SU-DHL-6 (cell line): ENCODE results near the gene TMEM138.

Experiments used
- H2AFZ ChIP-seq: fragments of 200-600 bp; sonication (generic); 2 replicates; pipeline ENCODE4 v1.6.1; 2014; ENCODE audit warnings: low read depth, mild to moderate bottlenecking, moderate library complexity, mixed read lengths, antibody characterized with exemption, low read length; ENCODE audit not compliant: severe bottlenecking
- H3F3A ChIP-seq: fragments of 200-600 bp; shearing (Covaris generic); 2 replicates; pipeline ENCODE4 v1.6.0; 2016; ENCODE audit warnings: antibody characterized with exemption, mild to moderate bottlenecking; ENCODE audit not compliant: insufficient read depth
- H3K27ac ChIP-seq: fragments of 200-600 bp; sonication (generic); 2 replicates; pipeline ENCODE4 v1.5.1; 2016; ENCODE audit warnings: low read depth, mild to moderate bottlenecking, low read length, moderate library complexity, mixed read lengths
- H3K27me3 ChIP-seq: fragments of 200-600 bp; sonication (generic), shearing (Covaris generic); 2 replicates; pipeline ENCODE4 v1.6.0; 2014; ENCODE audit warnings: mild to moderate bottlenecking, low read length
- H3K36me3 ChIP-seq: fragments of 200-600 bp; sonication (generic); 2 replicates; pipeline ENCODE4 v1.6.1; 2014; ENCODE audit warnings: mild to moderate bottlenecking, low read length, mixed read lengths
- H3K4me2 ChIP-seq: fragments of 300-600, 200-600 bp; shearing (Covaris generic), sonication (generic); 2 replicates; pipeline ENCODE4 v1.6.0; 2014; ENCODE audit warnings: low read length, low read depth, mild to moderate bottlenecking; ENCODE audit not compliant: poor library complexity, severe bottlenecking
- H3K4me3 ChIP-seq: fragments of 200-600 bp; sonication (generic); 2 replicates; pipeline ENCODE4 v1.5.1; 2014; ENCODE audit warnings: antibody characterized with exemption, low read length, mild to moderate bottlenecking, mixed read lengths; ENCODE audit not compliant: insufficient read depth, poor library complexity, severe bottlenecking
- H3K79me2 ChIP-seq: fragments of 200-600 bp; sonication (generic); 2 replicates; pipeline ENCODE4 v1.6.1; 2014; ENCODE audit warnings: mild to moderate bottlenecking, low read length, moderate library complexity; ENCODE audit not compliant: insufficient read depth
- H3K9ac ChIP-seq: fragments of 200-600 bp; sonication (generic); 2 replicates; pipeline ENCODE4 v1.7.0; 2014; ENCODE audit warnings: mild to moderate bottlenecking, low read length
- H3K9me2 ChIP-seq: fragments of 200-600 bp; sonication (generic); replicated peaks from 2 replicates; pipeline ENCODE4 v1.6.1; 2014; ENCODE audit warnings: low read length; ENCODE audit not compliant: insufficient read depth
- H3K9me3 ChIP-seq: fragments of 200-600 bp; sonication (generic); 2 replicates; pipeline ENCODE4 v1.6.1; 2014; ENCODE audit warnings: low read length, mixed read lengths; ENCODE audit not compliant: insufficient read depth
- H4K20me1 ChIP-seq: fragments of 200-600 bp; sonication (generic); 2 replicates; pipeline ENCODE4 v1.6.1; 2014; ENCODE audit warnings: low read depth, mild to moderate bottlenecking, antibody characterized with exemption, low read length, moderate library complexity, mixed read lengths
- EZH2phosphoT487 ChIP-seq: fragments of 200-600 bp; sonication (generic), shearing (Covaris generic); conservative IDR thresholded peaks from 2 replicates; pipeline ENCODE4 v1.6.1; 2018; ENCODE audit warnings: mild to moderate bottlenecking, antibody characterized with exemption, low read length, moderate library complexity, mixed read lengths
- TF ChIP-seq, protein P1 (sequence below): fragments of 200-600 bp; sonication (generic); IDR thresholded peaks from one replicate; pipeline ENCODE4 v1.5.1; 2017; ENCODE audit warnings: antibody characterized with exemption, mild to moderate bottlenecking, low read length, moderate library complexity; ENCODE audit not compliant: insufficient read depth, poor library complexity, severe bottlenecking

Gene TMEM138

DNA sequence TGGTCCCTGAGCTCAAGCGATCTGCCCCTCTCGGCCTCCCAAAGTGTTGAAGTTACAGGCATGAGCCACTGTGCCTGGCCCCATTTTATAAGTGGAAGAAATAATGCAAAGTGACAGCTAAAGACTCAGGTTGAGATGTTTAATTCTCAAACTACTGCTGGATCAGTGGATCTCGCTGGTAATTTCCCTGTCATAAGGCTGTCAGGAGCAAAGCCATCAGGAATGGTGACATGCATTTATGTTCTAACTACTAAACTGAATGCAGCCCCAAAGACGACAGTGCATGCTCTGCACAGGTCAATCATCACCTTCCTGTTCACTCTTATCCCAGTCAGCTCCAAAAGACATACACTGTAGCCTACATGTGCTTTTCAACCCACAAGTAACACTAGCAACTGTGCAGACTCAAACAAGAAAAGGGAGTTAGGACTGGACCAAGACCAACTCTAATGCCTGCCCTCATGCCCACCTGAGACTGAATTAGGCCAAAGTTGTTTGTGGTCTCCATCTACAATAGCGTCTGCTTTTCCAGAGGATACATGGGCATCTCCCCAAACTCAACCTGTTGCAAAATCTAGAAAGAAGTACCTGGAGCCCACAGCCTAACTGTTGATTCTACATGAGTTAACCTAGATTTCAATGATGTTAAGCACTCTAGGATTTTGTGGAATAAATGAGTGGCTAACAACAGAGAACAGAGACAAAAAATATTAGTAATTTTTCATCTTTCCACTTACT lies 45.0 kb downstream of the TMEM138 start:
- no peaks in the 10 kb centered on the region for H3K9me3 ChIP-seq
- H3K9me2 ChIP-seq = no peaks in the 10 kb centered on the region
- H3K27me3 ChIP-seq = no peaks in the 10 kb centered on the region
- TF ChIP-seq, protein P1, sequence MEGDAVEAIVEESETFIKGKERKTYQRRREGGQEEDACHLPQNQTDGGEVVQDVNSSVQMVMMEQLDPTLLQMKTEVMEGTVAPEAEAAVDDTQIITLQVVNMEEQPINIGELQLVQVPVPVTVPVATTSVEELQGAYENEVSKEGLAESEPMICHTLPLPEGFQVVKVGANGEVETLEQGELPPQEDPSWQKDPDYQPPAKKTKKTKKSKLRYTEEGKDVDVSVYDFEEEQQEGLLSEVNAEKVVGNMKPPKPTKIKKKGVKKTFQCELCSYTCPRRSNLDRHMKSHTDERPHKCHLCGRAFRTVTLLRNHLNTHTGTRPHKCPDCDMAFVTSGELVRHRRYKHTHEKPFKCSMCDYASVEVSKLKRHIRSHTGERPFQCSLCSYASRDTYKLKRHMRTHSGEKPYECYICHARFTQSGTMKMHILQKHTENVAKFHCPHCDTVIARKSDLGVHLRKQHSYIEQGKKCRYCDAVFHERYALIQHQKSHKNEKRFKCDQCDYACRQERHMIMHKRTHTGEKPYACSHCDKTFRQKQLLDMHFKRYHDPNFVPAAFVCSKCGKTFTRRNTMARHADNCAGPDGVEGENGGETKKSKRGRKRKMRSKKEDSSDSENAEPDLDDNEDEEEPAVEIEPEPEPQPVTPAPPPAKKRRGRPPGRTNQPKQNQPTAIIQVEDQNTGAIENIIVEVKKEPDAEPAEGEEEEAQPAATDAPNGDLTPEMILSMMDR = no peak
- no peak for TF ChIP-seq EZH2phosphoT487
- H3K27ac ChIP-seq = no peak overlapping the region
- no peak overlapping the region for H3K4me2 ChIP-seq
- no peak overlapping the region for H3K4me3 ChIP-seq
- H3K9ac ChIP-seq = no peak overlapping the region
- no peaks in the 10 kb centered on the region for H3K79me2 ChIP-seq
- H2AFZ ChIP-seq = no peak overlapping the region
- H3F3A ChIP-seq = peaks cover 11% of the 10 kb centered on the region; the same call in 1 of the 2 replicates
- H3K36me3 ChIP-seq = peaks cover 64% of the 10 kb centered on the region
- H4K20me1 ChIP-seq = peaks cover 7% of the 10 kb centered on the region; the same call in 1 of the 2 replicates

DNA sequence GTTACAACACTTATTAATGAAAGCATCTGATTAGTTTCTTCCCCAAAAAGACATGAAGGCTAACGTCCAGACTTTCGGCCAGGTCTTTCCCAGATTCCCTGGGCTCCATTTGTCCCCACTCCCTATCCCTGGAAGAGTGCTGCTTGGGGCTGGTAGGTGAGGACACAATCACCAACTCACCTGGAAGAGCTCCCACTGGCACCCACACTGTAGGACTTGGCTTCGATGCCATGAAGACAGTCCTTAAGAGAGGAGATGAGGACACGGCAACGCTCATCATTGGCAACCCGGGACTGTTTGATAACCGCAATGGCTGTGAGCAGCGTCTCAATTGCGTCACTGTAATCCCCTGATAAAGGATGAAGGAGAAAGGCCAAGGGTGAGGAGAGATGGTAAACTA lies 49.4 kb downstream of the TMEM138 start:
- no peak overlapping the region for H3K9ac ChIP-seq
- no peak for TF ChIP-seq EZH2phosphoT487
- TF ChIP-seq, protein P1 = no peak
- peaks cover 10% of the 10 kb centered on the region; the same call in 1 of the 2 replicates for H4K20me1 ChIP-seq
- H3K27ac ChIP-seq = no peak overlapping the region
- peaks cover 4% of the 10 kb centered on the region; the same call in 1 of the 2 replicates for H3F3A ChIP-seq
- no peak overlapping the region for H3K4me3 ChIP-seq
- no peak overlapping the region for H2AFZ ChIP-seq
- no peaks in the 10 kb centered on the region for H3K79me2 ChIP-seq
- peaks cover 75% of the 10 kb centered on the region for H3K36me3 ChIP-seq
- no peaks in the 10 kb centered on the region for H3K9me2 ChIP-seq
- no peaks in the 10 kb centered on the region for H3K9me3 ChIP-seq
- no peak overlapping the region for H3K4me2 ChIP-seq
- no peaks in the 10 kb centered on the region for H3K27me3 ChIP-seq

DNA sequence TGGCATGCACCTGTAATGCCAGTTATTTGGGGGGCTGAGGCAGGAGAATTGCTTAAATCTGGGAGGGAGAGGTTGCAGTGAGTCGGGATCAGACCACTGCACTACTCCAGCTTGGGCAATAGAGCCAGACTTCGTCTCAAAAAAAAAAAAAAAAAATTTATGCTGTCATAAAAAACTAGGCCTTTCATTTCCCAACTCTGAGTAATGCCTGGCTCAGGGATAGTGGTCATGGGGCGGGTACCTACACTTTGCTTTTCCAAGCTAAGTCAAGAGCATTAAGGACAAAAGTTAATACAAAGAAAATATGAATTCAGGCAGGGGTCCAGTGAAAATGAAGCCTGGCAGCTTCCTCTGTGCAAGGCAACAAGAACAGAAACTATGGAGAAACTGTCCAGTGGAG lies 51.3 kb downstream of the TMEM138 start:
- Histone ChIP-seq H3K27ac (no peak overlapping the region), H2AFZ (no peak overlapping the region), H3K4me3 (no peak overlapping the region), H3K9ac (no peak overlapping the region), H3K36me3 (peaks cover 76% of the 10 kb centered on the region), H3K9me3 (no peaks in the 10 kb centered on the region), H3K27me3 (no peaks in the 10 kb centered on the region), H4K20me1 (peaks cover 18% of the 10 kb centered on the region; the same call in 1 of the 2 replicates), H3F3A (peaks cover 4% of the 10 kb centered on the region; the same call in 1 of the 2 replicates), H3K9me2 (no peaks in the 10 kb centered on the region), H3K4me2 (no peak overlapping the region), H3K79me2 (peaks cover 6% of the 10 kb centered on the region; the same call in 1 of the 2 replicates)
- TF ChIP-seq EZH2phosphoT487 = no peak
- TF ChIP-seq, protein P1 = no peak
